Endothelial cell of umbilical vein (primary cell): ENCODE results near the gene RPL3. TPM values are rescaled to one million over a fixed set of nuclear protein-coding genes. Genes with fewer than 3 reads are reported as not detected.

Experiments
- BruUV-seq: library from RNA; stranded (reverse); fragments of 400-500 nt; replicated peaks from 2 replicates; lab custom pipeline; 2021; lab: Mats Ljungman, UMichigan
- CTCF ChIA-PET: fragments of 300-600, 350-600 bp; sonication (Branson Sonifier 250); formaldehyde crosslinking; loops from one replicate; lab custom pipeline; 2021; ENCODE audit warnings: antibody characterized with exemption, inconsistent platforms; lab: Charles Lee
- POLR2A ChIA-PET: fragments of 300-600, 350-600 bp; sonication (Branson Sonifier 250); formaldehyde crosslinking; loops from one replicate; lab custom pipeline; 2021; ENCODE audit warnings: antibody characterized with exemption, inconsistent platforms; lab: Charles Lee
- DNase-seq: peaks from one replicate; pipeline ENCODE4 v3.0.0-alpha.2; 2011; ENCODE audit warnings: low read depth, low spot score
- FAIRE-seq: peaks from 2 replicates; lab custom pipeline; 2011; peaks lifted over from hg19 to GRCh38; lab: Jason Lieb, UNC
- H2AFZ ChIP-seq: 2 replicates; pipeline ENCODE4 v1.6.0; 2012; ENCODE audit warnings: low read depth, low read length, control low read depth, inconsistent platforms
- H3K27ac ChIP-seq: 2 replicates; pipeline ENCODE4 v1.5.1; 2011; ENCODE audit warnings: low read depth, mild to moderate bottlenecking, control low read depth, low read length, moderate library complexity; ENCODE audit not compliant: insufficient read depth
- H3K27me3 ChIP-seq, 2 experiments: 2 replicates each; pipeline versions ENCODE4 v1.6.0 to v1.6.1; 2011; ENCODE audit warnings: low read length in 2 of 2, mixed read lengths in 1 of 2; ENCODE audit not compliant: control insufficient read depth in 2 of 2, insufficient read depth in 2 of 2
- H3K36me3 ChIP-seq, 2 experiments: 2 replicates in 1 of 2; 3 replicates in 1 of 2; pipeline ENCODE4 v1.5.1; 2011; ENCODE audit warnings: low read length in 2 of 2, mild to moderate bottlenecking in 1 of 2, moderate library complexity in 1 of 2; ENCODE audit not compliant: control insufficient read depth in 2 of 2, insufficient read depth in 2 of 2; ENCODE audit errors: extremely low read depth in 1 of 2
- H3K4me1 ChIP-seq: 3 replicates; pipeline ENCODE4 v1.5.1; 2011; ENCODE audit warnings: mild to moderate bottlenecking, low read length; ENCODE audit not compliant: control insufficient read depth, insufficient read depth; ENCODE audit errors: extremely low read depth
- H3K4me2 ChIP-seq: 2 replicates; pipeline ENCODE4 v1.6.1; 2011; ENCODE audit warnings: low read length, control low read depth, mixed read lengths; ENCODE audit not compliant: insufficient read depth
- H3K4me3 ChIP-seq, 3 experiments: fragments of 200-600 bp in 1 of 3; sonication (generic), shearing (Covaris generic) in 1 of 3; replicated peaks in 1 of 3; 2 replicates each; pipeline ENCODE4 v1.5.1; 2011 to 2016; ENCODE audit warnings: control low read depth in 3 of 3, low read length in 3 of 3, mild to moderate bottlenecking in 2 of 3, inconsistent platforms in 1 of 3, low read depth in 1 of 3, moderate library complexity in 1 of 3; ENCODE audit not compliant: insufficient read depth in 1 of 3
- H3K79me2 ChIP-seq: 2 replicates; pipeline ENCODE4 v1.6.0; 2012; ENCODE audit warnings: low read length, inconsistent platforms; ENCODE audit not compliant: control insufficient read depth, insufficient read depth
- H3K9ac ChIP-seq: replicated peaks from 2 replicates; pipeline ENCODE3; 2011; ENCODE audit warnings: low read length, control low read depth; ENCODE audit not compliant: insufficient read depth; ENCODE audit errors: extremely low read depth
- H3K9me1 ChIP-seq: replicated peaks from 3 replicates; pipeline ENCODE4 v1.6.0; 2011; ENCODE audit warnings: mild to moderate bottlenecking, low read length; ENCODE audit not compliant: control insufficient read depth, insufficient read depth; ENCODE audit errors: extremely low read depth
- H3K9me3 ChIP-seq: replicated peaks from 2 replicates; pipeline ENCODE4 v1.5.1; 2012; ENCODE audit warnings: low read length, inconsistent platforms; ENCODE audit not compliant: control insufficient read depth, insufficient read depth
- H4K20me1 ChIP-seq: replicated peaks from 2 replicates; pipeline ENCODE3; 2011; ENCODE audit warnings: mild to moderate bottlenecking, low read length; ENCODE audit not compliant: control insufficient read depth, insufficient read depth; ENCODE audit errors: extremely low read depth
- CTCF ChIP-seq, 2 donors: IDR thresholded peaks; 1 replicate in 1 of 2; 2 replicates in 1 of 2; pipeline ENCODE4 v1.5.1; 2011; ENCODE audit warnings: low read length in 2 of 2, mild to moderate bottlenecking in 2 of 2, moderate library complexity in 2 of 2, control low read depth in 1 of 2, inconsistent platforms in 1 of 2, low read depth in 1 of 2; ENCODE audit not compliant: insufficient read depth in 1 of 2; ENCODE audit errors: extremely low read depth in 1 of 2
- EZH2 ChIP-seq: IDR thresholded peaks from 2 replicates; pipeline ENCODE4 v1.6.1; 2012; ENCODE audit warnings: borderline replicate concordance, low read depth, mild to moderate bottlenecking, moderate library complexity, low read length, inconsistent platforms; ENCODE audit not compliant: severe bottlenecking
- FOS ChIP-seq: IDR thresholded peaks from 2 replicates; pipeline ENCODE4 v1.6.1; 2011; ENCODE audit warnings: mild to moderate bottlenecking, low read length, moderate library complexity, borderline replicate concordance; ENCODE audit not compliant: insufficient read depth
- GATA2 ChIP-seq: IDR thresholded peaks from 2 replicates; pipeline ENCODE4 v1.7.0; 2011; ENCODE audit warnings: low read depth, mild to moderate bottlenecking, moderate library complexity, mixed read lengths, low read length; ENCODE audit not compliant: insufficient read length, insufficient read depth
- JUN ChIP-seq: IDR thresholded peaks from 2 replicates; pipeline ENCODE4 v1.6.1; 2011; ENCODE audit warnings: borderline replicate concordance, low read depth; ENCODE audit not compliant: insufficient read length, insufficient read depth
- MYC ChIP-seq: IDR thresholded peaks from one replicate; pipeline ENCODE4 v1.6.1; 2011; ENCODE audit warnings: mild to moderate bottlenecking, low read depth, low read length
- POLR2A ChIP-seq: IDR thresholded peaks from 2 replicates; pipeline ENCODE4 v1.6.1; 2012; ENCODE audit warnings: low read depth, mild to moderate bottlenecking, control low read depth, low read length
- POLR2AphosphoS5 ChIP-seq: IDR thresholded peaks from 2 replicates; pipeline ENCODE4 v1.6.1; 2012; ENCODE audit warnings: low read depth, mild to moderate bottlenecking, control low read depth, low read length, moderate library complexity; ENCODE audit not compliant: insufficient read depth
- dilution Hi-C: fragments of 300-500 bp; cut with MboI; formaldehyde crosslinking; loops from one replicate; pipeline ENCODE4 v1.15.0; 2019; ENCODE audit warnings: low sequenced_read_pairs; ENCODE audit not compliant: extremely low pct_ligation_motif_present
- intact Hi-C: fragments of 100-400 bp; cut with micrococcal nuclease; formaldehyde crosslinking; loops from one replicate; pipeline ENCODE4 v1.10.0; 2022
- polyA plus RNA-seq, 4 experiments: library from polyadenylated mRNA; depleted of rRNA in 3 of 4; stranded (reverse) in 3 of 4; unstranded in 1 of 4; fragments of >200 nt; gene quantifications; 2 replicates each; pipeline versions ENCODE4 v1.2.1 to v1.2.3, GENCODE V29; 2011 to 2012; ENCODE audit warnings: missing spikeins in 1 of 4
- total RNA-seq: library from RNA; stranded (reverse); gene quantifications from 2 replicates; pipeline ENCODE4 v1.2.3, GENCODE V29; 2021
- TF ChIP-seq, protein P1 (sequence below): IDR thresholded peaks from 2 replicates; pipeline ENCODE4 v1.6.1; 2011; ENCODE audit not compliant: insufficient read depth, insufficient read length

RPL3 gene
- total and polyA plus RNA-seq, 2 donors (not counting 3 experiments of a cell fraction or from before 2014, with no cell fraction given) = 1,954 to 4,065 TPM

DNA sequence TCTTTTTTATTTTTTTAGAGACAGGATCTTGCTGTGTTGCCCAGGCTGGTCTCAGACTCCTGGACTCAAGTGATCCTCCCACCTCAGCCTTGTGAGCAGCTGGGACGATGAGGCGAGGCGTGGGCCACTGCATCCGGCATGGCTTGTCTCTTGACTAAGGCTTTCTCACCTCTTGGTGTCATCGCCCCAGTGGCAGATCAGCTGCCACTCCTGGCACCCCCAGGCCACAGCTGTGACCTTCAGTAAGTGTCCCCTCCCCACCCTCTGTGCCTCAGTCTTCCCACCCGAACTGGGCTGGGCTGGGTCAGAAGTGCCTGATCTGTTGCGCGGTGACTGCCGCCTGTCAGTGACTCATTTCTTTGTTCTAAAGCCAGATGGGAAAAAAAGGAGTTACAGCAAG is 33.9 kb upstream of the RPL3 start:
- FAIRE-seq (no peak), DNase-seq (no peak)
- intact Hi-C loops (loop anchor here (5.0 kb wide), 1 partner anchor 44 kb away; the partner anchor contains the start of gene TAB1), dilution Hi-C loops (no loop called here)
- Histone ChIP-seq H3K9me1 (no peaks in the 10 kb centered on the region), H3K36me3 (no peaks in the 10 kb centered on the region), H4K20me1 (no peaks in the 10 kb centered on the region), H3K27me3 (peaks cover 0 to 2% of the 10 kb centered on the region in 2 experiments), H2AFZ (no peak overlapping the region), H3K4me3 (no peak overlapping the region), H3K27ac (no peak overlapping the region), H3K9me3 (no peaks in the 10 kb centered on the region), H3K9ac (no peak overlapping the region), H3K4me1 (peaks cover 4% of the 10 kb centered on the region), H3K4me2 (no peak overlapping the region), H3K79me2 (no peaks in the 10 kb centered on the region)
- TF ChIP-seq POLR2AphosphoS5 (no peak), CTCF (IDR thresholded peaks at IDR 0.05; ENCODE audit: extremely low read depth in 1 of 2, insufficient read depth in 1 of 2, low read depth in 1 of 2, low read length in 2 of 2) (no peak), POLR2A (no peak), EZH2 (no peak), FOS (no peak), GATA2 (no peak), JUN (no peak), MYC (no peak)
- TF ChIP-seq, protein P1, sequence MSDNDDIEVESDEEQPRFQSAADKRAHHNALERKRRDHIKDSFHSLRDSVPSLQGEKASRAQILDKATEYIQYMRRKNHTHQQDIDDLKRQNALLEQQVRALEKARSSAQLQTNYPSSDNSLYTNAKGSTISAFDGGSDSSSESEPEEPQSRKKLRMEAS = no peak
- ChIA-PET CTCF (interaction anchor here (0.6 to 2.4 kb wide), 9 partner anchors 9 to 585 kb away, joined by 3 to 6 read pairs (median 3); no protein-coding TSS in a partner anchor), POLR2A (no interaction called here)
- BruUV-seq = no TSS peak
